Activated T-helper 17 cell treated with anti-CD3 and anti-CD28 coated beads, Interleukin-2, amount 50 U/mL, for 72 hours (primary cell): Measurements from ENCODE around the gene BMP5. TPM values are rescaled to one million over a fixed set of nuclear protein-coding genes. Genes with fewer than 3 reads are reported as not detected.

ENCODE experiments used
- ATAC-seq: fragments of 150-1000 bp; cut with Tn5 transposase; replicated peaks from 2 replicates; pipeline ENCODE4 v1.10.0; 2021; ENCODE audit warnings: mild to moderate bottlenecking, moderate library complexity
- H3K27ac Mint-ChIP-seq: one replicate; pipeline ENCODE4 v1.8.0; 2022; ENCODE audit warnings: mixed read lengths
- H3K27me3 Mint-ChIP-seq: one replicate; pipeline ENCODE4 v1.8.0; 2022; ENCODE audit warnings: mixed read lengths
- H3K36me3 Mint-ChIP-seq: one replicate; pipeline ENCODE4 v1.8.0; 2022; ENCODE audit warnings: low read depth, mild to moderate bottlenecking, mixed read lengths
- H3K4me1 Mint-ChIP-seq: one replicate; pipeline ENCODE4 v1.8.0; 2022; ENCODE audit warnings: mixed read lengths
- H3K4me3 Mint-ChIP-seq: one replicate; pipeline ENCODE4 v1.8.0; 2022; ENCODE audit warnings: mild to moderate bottlenecking, mixed read lengths
- H3K9me3 Mint-ChIP-seq: one replicate; pipeline ENCODE4 v1.8.0; 2022; ENCODE audit warnings: mixed read lengths
- total RNA-seq, 2 donors: library from RNA; stranded (reverse); gene quantifications; one replicate each; pipeline ENCODE4 v1.2.3, GENCODE V29; 2022

The BMP5 gene
- total RNA-seq, 2 donors from 2014 or later: not detected

DNA sequence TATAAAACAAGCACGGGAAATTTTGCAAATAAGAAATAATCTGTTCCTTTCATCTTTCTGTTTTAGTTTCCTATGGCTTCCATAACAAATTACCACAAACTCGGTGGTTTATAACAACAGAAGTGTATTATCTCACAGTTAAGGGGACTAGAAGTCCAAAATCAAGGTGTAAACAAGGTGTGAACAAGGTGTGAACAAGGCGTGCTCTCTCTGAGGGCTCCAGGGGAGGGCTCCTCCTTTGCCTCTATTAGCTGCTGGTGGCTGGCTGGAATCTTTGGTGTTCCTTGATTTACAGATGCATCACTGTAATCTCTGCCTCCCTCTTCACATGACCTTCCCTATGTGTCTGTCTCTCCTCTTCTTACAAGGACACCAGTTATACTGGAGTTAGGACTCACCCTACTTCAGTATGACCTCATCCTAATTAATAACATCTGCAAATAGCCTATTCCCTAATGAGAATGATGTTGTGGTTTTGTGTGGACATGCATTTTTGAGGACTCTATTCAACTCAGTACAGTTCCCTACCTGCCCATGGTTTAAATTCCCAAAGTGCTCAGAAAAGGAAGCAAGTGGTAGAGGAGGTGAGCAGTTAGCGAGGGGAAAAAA, 17.5 kb upstream of the BMP5 start:
- no peaks in the 10 kb centered on the region for H3K4me1 Mint-ChIP-seq
- peaks cover 12% of the 10 kb centered on the region for H3K9me3 Mint-ChIP-seq
- no peak for ATAC-seq
- H3K36me3 Mint-ChIP-seq: no peaks in the 10 kb centered on the region
- no peak overlapping the region for H3K27ac Mint-ChIP-seq
- H3K27me3 Mint-ChIP-seq: no peaks in the 10 kb centered on the region
- H3K4me3 Mint-ChIP-seq: no peak overlapping the region

DNA sequence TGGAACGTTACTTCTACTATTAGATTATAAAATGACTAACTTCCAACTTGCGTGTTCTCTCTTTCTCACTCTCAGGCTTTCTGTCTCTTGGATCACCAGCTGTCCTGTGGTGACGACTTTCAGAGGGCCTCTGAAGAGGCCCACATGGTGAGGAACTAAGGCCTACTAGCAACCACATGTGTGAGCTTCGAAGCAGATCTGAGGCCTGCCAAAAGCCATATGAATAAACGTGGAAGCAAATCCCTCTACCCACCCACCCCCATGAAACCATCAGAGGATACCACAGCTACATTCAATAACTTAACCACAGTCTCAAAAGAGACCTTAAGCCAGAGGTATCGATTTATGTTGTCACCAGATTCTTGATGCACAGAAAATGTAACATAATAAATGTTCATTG, 13.5 kb upstream of the BMP5 start:
- Mint-ChIP-seq H3K4me1 (no peaks in the 10 kb centered on the region), H3K27me3 (no peaks in the 10 kb centered on the region), H3K4me3 (no peak overlapping the region), H3K27ac (no peak overlapping the region), H3K36me3 (no peaks in the 10 kb centered on the region), H3K9me3 (peaks cover 4% of the 10 kb centered on the region)
- no peak for ATAC-seq

DNA sequence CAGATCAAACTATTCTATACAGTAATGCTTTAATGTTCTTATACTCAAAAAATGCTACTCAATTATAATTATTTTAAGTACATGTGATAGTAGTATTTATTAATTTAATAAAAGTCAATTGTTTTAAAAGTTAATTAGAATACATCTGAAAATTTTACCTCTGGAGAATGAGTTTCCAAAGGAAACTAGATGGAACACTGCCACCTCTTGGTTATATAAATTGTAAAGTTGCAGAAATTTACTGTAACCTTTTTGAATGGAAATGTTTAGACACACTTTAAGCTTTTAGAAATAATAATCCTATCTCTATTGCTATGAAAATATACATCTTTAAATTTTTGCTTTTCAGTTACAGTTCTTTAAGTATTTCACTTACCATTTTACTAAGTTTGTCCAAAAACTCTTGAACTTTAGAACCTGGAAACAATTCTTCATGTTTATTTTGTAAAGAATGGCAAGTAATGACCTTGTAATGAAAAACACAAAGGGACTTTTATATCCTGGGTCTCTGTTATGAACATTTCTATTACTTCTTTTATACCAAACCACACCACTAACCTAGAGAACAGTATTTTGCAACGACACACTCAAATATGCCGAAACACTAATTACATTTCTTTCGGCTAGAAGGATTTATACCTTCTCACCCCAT, 10.9 kb upstream of the BMP5 start:
- ATAC-seq: no peak

DNA sequence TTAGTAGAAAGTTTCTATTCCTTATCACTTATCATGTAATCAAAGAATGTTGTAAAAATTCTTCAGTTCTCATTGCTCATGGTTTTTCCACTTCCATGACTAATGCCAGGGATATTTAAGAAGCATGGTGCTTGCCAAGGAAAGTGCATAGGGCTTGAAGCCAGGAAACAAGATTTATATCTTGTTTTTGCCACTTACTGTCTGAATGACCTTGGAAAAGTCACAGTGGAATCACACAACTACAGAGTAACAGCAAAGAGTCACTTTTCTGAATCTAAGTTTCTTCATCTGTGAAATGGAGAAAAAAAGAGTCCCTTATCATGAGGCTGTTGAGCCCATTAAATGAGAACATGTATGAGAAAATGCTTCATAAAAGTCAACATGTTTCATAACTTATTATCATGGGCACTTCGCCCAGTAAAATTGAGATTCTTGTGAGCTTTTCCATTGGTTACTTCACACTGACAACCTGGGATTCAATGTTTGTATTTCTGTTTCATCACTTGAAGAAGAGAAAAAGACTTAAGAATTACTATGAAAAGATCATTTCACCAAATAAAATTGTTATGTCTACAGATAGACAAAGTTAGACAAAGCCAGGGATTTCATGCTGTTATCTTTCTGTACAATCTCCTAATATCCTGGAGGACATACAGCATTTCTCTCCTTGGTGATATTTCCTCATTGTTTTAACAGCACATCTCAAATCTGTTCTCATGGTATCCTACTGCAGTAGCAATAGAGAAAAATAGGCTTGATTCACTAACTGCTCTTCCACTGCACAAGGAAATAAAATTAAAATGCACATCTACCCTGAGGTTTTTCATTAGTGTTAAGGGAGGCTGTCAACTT, 7.6 kb upstream of the BMP5 start:
- ATAC-seq: no peak
- Mint-ChIP-seq H3K36me3 (no peaks in the 10 kb centered on the region), H3K27ac (no peak overlapping the region), H3K9me3 (peaks cover 7% of the 10 kb centered on the region), H3K4me1 (no peaks in the 10 kb centered on the region), H3K27me3 (no peaks in the 10 kb centered on the region), H3K4me3 (no peak overlapping the region)

More for the DNA sequence above, 10.9 kb upstream of the BMP5 start:
- no peaks in the 10 kb centered on the region for H3K4me1 Mint-ChIP-seq
- no peak overlapping the region for H3K27ac Mint-ChIP-seq
- H3K27me3 Mint-ChIP-seq: no peaks in the 10 kb centered on the region
- no peak overlapping the region for H3K4me3 Mint-ChIP-seq
- H3K36me3 Mint-ChIP-seq: no peaks in the 10 kb centered on the region
- peaks cover 3% of the 10 kb centered on the region for H3K9me3 Mint-ChIP-seq

DNA sequence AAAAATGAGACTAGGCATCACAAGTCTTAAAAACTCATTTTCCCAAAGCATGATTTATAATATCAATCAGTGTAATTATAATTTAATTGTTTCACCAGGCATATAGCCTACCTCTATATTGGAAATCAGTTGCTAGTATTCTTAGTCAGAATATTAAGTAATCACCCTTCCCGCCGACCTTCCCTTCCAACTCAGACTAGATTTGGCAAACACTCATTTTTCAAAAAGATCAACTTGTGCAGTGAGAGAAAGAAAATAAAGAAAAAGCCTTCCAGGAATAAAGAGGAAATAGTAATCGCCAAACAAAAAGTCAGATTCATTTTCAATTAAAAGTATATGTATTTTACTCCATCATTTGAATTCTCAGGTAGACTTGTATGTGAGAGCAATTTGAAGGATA, 1.9 kb upstream of the BMP5 start:
- no peak for ATAC-seq

DNA sequence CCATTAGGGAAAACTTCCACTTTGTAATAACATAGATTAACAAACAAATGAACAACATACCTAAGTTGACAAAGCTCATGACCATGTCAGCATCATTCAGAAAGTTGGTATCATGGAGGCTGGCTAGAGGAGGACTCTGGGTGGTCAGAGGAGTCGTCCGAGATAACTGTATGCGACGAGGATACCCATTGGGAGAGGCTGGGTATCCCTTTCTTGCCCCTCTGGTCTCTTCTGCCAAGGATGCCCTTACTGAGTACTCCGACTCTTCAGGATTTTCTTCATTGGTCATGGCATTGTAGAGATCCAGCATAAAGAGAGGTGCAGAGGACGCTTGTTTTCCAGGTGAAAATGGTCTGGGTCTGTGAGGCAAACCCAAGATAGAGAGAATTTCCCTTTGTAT, 1.1 kb downstream of the BMP5 start:
- no peaks in the 10 kb centered on the region for H3K27me3 Mint-ChIP-seq
- H3K4me3 Mint-ChIP-seq: no peak overlapping the region
- H3K27ac Mint-ChIP-seq: no peak overlapping the region
- no peaks in the 10 kb centered on the region for H3K36me3 Mint-ChIP-seq
- peaks cover 4% of the 10 kb centered on the region for H3K9me3 Mint-ChIP-seq
- ATAC-seq: no peak
- H3K4me1 Mint-ChIP-seq: no peaks in the 10 kb centered on the region

More for the DNA sequence above, 1.9 kb upstream of the BMP5 start:
- Mint-ChIP-seq H3K36me3 (no peaks in the 10 kb centered on the region), H3K27me3 (no peaks in the 10 kb centered on the region), H3K9me3 (peaks cover 11% of the 10 kb centered on the region), H3K27ac (no peak overlapping the region), H3K4me3 (no peak overlapping the region), H3K4me1 (no peaks in the 10 kb centered on the region)

DNA sequence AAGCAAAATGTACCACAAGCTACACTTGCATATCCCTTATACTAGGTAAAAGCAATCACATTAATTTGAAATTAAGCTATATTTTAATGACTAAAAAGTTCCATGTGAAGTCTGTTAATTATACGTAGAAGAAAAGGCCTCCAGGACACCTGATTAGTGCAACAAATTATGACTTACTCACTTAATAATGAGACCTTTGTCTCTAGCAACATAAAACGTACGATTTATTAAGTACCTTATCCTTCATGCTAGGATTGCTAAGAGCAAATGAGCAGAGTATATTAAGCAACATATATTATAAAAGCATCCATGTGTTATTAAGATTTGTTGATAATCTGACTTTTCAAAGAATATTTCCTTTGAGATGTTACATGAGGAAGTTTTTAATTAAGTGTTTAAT, 2.5 kb downstream of the BMP5 start:
- H3K4me3 Mint-ChIP-seq: no peak overlapping the region
- peaks cover 4% of the 10 kb centered on the region for H3K9me3 Mint-ChIP-seq
- no peak overlapping the region for H3K27ac Mint-ChIP-seq
- no peak for ATAC-seq
- no peaks in the 10 kb centered on the region for H3K36me3 Mint-ChIP-seq
- no peaks in the 10 kb centered on the region for H3K4me1 Mint-ChIP-seq
- H3K27me3 Mint-ChIP-seq: no peaks in the 10 kb centered on the region

DNA sequence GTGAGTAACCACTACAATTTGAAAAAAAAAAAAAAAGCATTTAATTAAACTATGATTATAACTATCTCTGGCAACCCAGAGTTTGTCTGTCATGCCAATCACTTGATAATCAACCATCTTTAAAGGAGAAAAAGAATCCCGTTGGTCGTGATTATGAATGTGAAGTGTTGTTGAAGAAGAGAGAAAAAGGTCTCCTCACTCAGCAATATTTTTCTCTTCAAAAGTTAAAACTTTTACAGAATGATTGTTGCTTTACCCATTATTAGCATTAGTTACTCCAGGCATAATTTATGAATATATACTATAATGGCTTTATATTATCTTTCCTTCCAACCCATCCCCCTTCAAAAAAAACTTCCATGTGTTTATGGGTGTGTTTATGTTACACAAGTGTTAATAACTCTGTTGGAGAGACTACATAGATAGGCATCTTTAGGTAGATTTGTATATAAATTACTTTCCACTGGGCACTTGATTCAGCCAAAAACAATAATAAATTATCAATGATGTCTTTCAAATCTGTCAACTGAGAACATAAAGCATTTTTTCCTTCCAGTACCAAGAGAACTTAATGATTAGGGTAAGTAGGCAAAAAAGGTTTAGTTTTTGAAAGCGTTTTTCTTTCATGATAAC, 5.1 kb downstream of the BMP5 start:
- no peaks in the 10 kb centered on the region for H3K27me3 Mint-ChIP-seq
- peaks cover 2% of the 10 kb centered on the region for H3K9me3 Mint-ChIP-seq
- no peaks in the 10 kb centered on the region for H3K36me3 Mint-ChIP-seq
- no peak for ATAC-seq
- H3K27ac Mint-ChIP-seq: no peak overlapping the region
- H3K4me1 Mint-ChIP-seq: no peaks in the 10 kb centered on the region
- no peak overlapping the region for H3K4me3 Mint-ChIP-seq

DNA sequence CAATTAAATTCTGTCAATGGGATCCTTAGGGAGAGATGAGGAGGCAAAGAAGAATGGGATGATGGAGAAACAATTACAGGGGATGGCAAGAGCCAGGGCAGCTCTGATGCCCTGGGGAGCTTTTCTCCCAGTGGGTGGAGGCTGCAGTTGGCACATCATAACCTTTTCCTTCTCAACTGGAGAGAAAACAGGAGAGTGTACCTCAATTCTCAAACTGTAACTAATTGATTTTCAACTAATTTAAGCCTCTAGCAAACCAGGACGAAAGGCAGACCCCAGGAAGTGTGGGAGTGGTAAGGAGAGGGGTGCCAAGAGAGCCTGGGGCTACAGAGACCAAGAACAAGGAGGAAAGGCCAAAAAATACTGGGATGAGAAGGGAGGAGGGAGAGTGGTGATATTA, 5.7 kb downstream of the BMP5 start:
- no peaks in the 10 kb centered on the region for H3K4me1 Mint-ChIP-seq
- ATAC-seq: no peak
- no peaks in the 10 kb centered on the region for H3K36me3 Mint-ChIP-seq
- H3K4me3 Mint-ChIP-seq: no peak overlapping the region
- no peaks in the 10 kb centered on the region for H3K9me3 Mint-ChIP-seq
- H3K27me3 Mint-ChIP-seq: no peaks in the 10 kb centered on the region
- no peak overlapping the region for H3K27ac Mint-ChIP-seq

DNA sequence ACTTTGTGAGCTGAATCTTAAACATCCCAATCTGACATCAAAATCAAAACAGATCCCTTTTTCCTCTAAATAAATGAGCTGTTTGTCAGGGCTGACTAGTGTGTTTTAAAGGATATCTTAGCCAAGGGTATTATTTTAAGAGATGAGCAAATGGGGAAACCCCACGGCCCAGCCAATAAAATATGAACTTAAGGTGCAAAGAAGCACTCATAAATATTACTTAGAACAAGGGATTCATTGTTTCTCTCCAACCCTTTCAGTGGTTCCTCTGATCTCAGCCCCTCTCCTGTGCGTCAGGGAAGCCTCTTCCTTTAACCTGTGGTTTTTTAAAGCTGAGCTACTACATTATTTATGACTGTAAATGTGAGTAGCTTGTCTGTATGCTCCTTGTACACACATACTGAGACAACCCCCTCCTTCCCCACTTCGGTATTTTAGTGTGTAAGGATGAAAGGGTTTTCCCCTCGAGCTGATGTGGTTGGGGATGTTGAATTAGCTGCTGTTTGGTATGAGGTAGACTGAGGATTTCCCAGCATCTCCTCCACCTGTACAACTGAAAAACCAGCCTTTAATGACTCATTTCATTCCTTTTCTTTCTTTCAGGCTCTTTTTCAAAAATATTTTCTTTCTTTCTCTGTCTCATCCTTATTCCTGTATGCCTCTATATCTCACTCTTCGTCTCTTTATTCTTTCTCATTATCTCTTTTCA, 6.5 kb downstream of the BMP5 start:
- Mint-ChIP-seq H3K4me1 (no peaks in the 10 kb centered on the region), H3K27ac (no peak overlapping the region), H3K27me3 (no peaks in the 10 kb centered on the region), H3K9me3 (no peaks in the 10 kb centered on the region), H3K4me3 (no peak overlapping the region), H3K36me3 (no peaks in the 10 kb centered on the region)
- peak; percentile 92 for ATAC-seq

DNA sequence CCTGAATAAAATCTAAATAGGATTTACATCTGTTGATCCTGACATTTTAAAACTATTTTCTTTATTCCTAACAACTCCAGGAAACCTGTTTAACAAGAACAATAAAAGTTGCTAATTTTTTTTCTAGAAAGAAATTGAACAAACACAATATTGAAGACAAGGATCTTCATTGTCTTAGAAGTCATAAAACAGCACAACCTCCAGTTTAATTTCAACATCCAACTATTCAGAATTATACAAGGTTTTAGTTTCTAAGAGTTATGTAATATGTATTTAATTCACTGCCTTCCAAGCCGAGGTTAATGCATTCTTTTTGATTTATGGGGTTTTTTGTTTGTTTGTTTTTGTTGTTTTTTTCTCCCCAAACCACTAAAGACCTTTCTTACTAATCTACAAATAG, 7.2 kb downstream of the BMP5 start:
- no peak for ATAC-seq
- H3K9me3 Mint-ChIP-seq: no peaks in the 10 kb centered on the region
- no peak overlapping the region for H3K4me3 Mint-ChIP-seq
- no peaks in the 10 kb centered on the region for H3K27me3 Mint-ChIP-seq
- no peaks in the 10 kb centered on the region for H3K36me3 Mint-ChIP-seq
- H3K27ac Mint-ChIP-seq: no peak overlapping the region
- H3K4me1 Mint-ChIP-seq: no peaks in the 10 kb centered on the region

DNA sequence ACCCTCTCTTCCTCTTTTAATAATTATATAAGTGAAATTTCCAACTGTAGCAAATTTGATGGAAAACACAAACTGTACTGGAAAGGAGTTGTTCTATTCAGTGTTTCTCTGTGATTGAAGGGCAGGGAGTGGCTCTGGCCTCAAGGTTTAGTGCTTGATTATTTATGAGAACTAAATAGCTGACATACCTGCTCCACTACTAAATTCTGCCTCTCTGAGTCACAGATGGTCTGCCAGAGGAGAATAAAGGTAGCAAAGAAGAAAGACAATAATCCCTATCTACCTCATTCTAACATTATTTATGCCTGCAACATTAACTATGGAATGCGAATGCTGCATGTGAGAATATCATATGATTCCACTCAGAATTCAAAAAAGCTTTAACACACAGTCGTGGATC, 9.3 kb downstream of the BMP5 start:
- Mint-ChIP-seq H3K36me3 (no peaks in the 10 kb centered on the region), H3K9me3 (peaks cover 7% of the 10 kb centered on the region), H3K27me3 (no peaks in the 10 kb centered on the region), H3K4me1 (no peaks in the 10 kb centered on the region), H3K27ac (no peak overlapping the region), H3K4me3 (no peak overlapping the region)
- no peak for ATAC-seq

DNA sequence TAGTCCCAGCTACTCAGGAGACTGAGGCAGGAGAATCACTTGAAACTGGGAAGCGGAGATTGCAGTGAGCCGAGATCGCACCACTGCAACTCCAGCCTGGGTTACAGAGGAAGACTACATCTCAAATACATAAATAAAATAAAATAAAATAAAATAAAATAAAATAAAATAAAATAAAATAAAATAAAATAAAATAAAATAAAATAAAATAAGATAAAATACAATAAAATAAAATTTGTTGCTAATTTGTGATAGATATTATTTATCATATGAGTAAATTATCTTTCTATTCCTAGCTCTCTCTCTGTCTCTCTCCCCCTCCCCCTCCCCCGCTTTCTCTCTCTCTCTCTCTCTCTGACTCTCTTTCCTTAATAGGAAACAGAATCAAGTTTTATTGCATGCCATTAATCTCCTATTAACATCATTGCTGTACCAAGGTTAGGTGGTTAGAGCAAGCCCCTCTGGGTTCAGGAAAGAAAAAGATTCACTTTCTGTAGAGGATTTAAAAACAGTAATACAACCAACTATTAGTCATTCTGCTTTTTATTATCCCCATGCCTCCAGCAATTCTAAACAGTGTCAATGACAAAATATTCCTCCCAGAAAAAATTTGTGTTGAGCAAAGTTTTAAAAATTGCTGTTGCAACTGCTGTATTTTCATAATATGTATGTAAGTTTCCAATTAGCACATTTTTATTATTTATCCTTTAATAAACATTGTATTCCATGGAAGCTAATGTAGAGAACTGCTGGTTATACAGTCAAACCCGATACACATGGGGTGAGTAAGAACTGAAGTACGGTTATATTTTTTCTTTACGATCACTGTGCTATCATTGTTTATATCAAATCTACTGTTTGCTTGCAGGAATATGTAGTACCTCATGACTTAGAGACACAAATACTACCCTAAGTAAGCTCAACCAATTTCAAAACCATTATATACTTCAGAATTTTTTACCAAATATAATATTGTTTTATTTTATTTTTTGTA, 22.1 kb downstream of the BMP5 start:
- no peaks in the 10 kb centered on the region for H3K4me1 Mint-ChIP-seq
- H3K27ac Mint-ChIP-seq: no peak overlapping the region
- H3K4me3 Mint-ChIP-seq: no peak overlapping the region
- H3K27me3 Mint-ChIP-seq: no peaks in the 10 kb centered on the region
- no peak for ATAC-seq
- no peaks in the 10 kb centered on the region for H3K36me3 Mint-ChIP-seq
- peaks cover 4% of the 10 kb centered on the region for H3K9me3 Mint-ChIP-seq
